HCT116 (cell line): Measurements from ENCODE around the gene PRIM1.
"Not testable (repeated sequence)": the region's sequence is repeated elsewhere in the genome, so short reads cannot be mapped to it uniquely, and the experiment has no call there.

ENCODE experiments used
- CEBPB ChIP-seq: IDR thresholded peaks from 2 replicates; pipeline ENCODE4 v1.6.1; 2012; ENCODE audit warnings: low read depth
- CTCF ChIP-seq, 3 experiments: fragments of 200-600 bp in 1 of 3; sonication (generic) in 1 of 3; IDR thresholded peaks in 2 of 3; conservative IDR thresholded peaks in 1 of 3; 2 replicates each; pipeline ENCODE4 v1.5.1; 2012 to 2017; ENCODE audit warnings: low read depth in 2 of 3, low read length in 2 of 3, antibody characterized with exemption in 1 of 3, borderline replicate concordance in 1 of 3, control low read depth in 1 of 3, mild to moderate bottlenecking in 1 of 3, mixed read lengths in 1 of 3, mixed run types in 1 of 3, moderate library complexity in 1 of 3; ENCODE audit not compliant: insufficient read depth in 1 of 3
- EZH2 ChIP-seq: fragments of 200-600 bp; sonication (generic); IDR thresholded peaks from 2 replicates; pipeline ENCODE4 v1.6.1; 2017; ENCODE audit warnings: antibody characterized with exemption, mixed run types
- MAX ChIP-seq: IDR thresholded peaks from 2 replicates; pipeline ENCODE4 v1.6.1; 2012
- POLR2A ChIP-seq: IDR thresholded peaks from 2 replicates; pipeline ENCODE4 v1.7.0; 2011; ENCODE audit warnings: borderline replicate concordance; ENCODE audit not compliant: insufficient read depth, insufficient read length; ENCODE audit errors: extremely low read depth
- POLR2AphosphoS5 ChIP-seq: IDR thresholded peaks from 2 replicates; pipeline ENCODE4 v1.6.1; 2011; ENCODE audit warnings: mild to moderate bottlenecking, low read depth, low read length, moderate library complexity

- TF ChIP-seq EZH2; CEBPB; POLR2AphosphoS5; CTCF (IDR thresholded peaks at IDR 0.05 in 2 of 3, conservative IDR thresholded peaks at IDR 0.05 in 1 of 3; ENCODE audit: borderline replicate concordance in 1 of 3, insufficient read depth in 1 of 3, low read depth in 2 of 3, low read length in 2 of 3); MAX; POLR2A: not testable (repeated sequence)
These were observed 47.2 kb upstream of the PRIM1 start for GRCh38 chr12:56799345-56799744.
